Esophagus muscularis mucosa (tissue), 4 donors: Measurements from ENCODE around the gene CD14. TPM values are rescaled to one million over a fixed set of nuclear protein-coding genes. Genes with fewer than 3 reads are reported as not detected.
A peak's percentile ranks its signal among the peaks of the same experiment; 100 is the strongest.

Experiments
- DNase-seq: peaks from one replicate; pipeline ENCODE4 v3.0.0-alpha.2; 2017; ENCODE audit errors: extremely low spot score
- H3K27ac ChIP-seq, 4 donors: fragments of 200-600 bp; sonication (generic); replicated peaks in 1 of 4; 1 replicate in 3 of 4; 2 replicates in 1 of 4; pipeline ENCODE4 v1.5.1; 2016 to 2019; ENCODE audit warnings: mild to moderate bottlenecking in 1 of 4
- H3K27me3 ChIP-seq, 4 donors: fragments of 200-600 bp; sonication (generic); one replicate each; pipeline versions ENCODE4 v1.5.1 to v1.6.0; 2016 to 2019
- H3K36me3 ChIP-seq, 4 donors: fragments of 200-600 bp; sonication (generic); one replicate each; pipeline ENCODE4 v1.5.1; 2016 to 2019
- H3K4me1 ChIP-seq, 4 donors: fragments of 200-600 bp; sonication (generic); one replicate each; pipeline ENCODE4 v1.5.1; 2016 to 2019
- H3K4me3 ChIP-seq, 4 donors: fragments of 200-600 bp; sonication (generic); 1 replicate in 2 of 4; 2 replicates in 2 of 4; pipeline ENCODE4 v1.5.1; 2016 to 2019; ENCODE audit warnings: mild to moderate bottlenecking in 4 of 4, moderate library complexity in 1 of 4
- H3K9me3 ChIP-seq, 4 donors: fragments of 200-600 bp; sonication (generic); 1 replicate in 3 of 4; 2 replicates in 1 of 4; pipeline ENCODE4 v1.5.1; 2016 to 2019
- CTCF ChIP-seq, 3 experiments: fragments of 200-600 bp in 2 of 3; fragments of 450-650 bp in 1 of 3; sonication (generic) in 2 of 3; IDR thresholded peaks; one replicate each; pipeline ENCODE4 v1.5.1; 2017 to 2019; ENCODE audit warnings: antibody characterized with exemption in 3 of 3, mild to moderate bottlenecking in 2 of 3, moderate library complexity in 1 of 3
- EP300 ChIP-seq: sonication (generic); formaldehyde crosslinking; IDR thresholded peaks from one replicate; pipeline ENCODE4 v1.6.1; 2017; ENCODE audit warnings: antibody characterized with exemption
- POLR2A ChIP-seq: fragments of 450-650 bp; IDR thresholded peaks from one replicate; pipeline ENCODE4 v1.6.1; 2017; ENCODE audit warnings: antibody characterized with exemption, moderate library complexity, mild to moderate bottlenecking, low read depth
- POLR2AphosphoS5 ChIP-seq, 2 donors: sonication (generic); formaldehyde crosslinking; IDR thresholded peaks; one replicate each; pipeline ENCODE4 v1.6.1; 2017; ENCODE audit warnings: antibody characterized with exemption in 2 of 2
- WGBS: methylation state at CpG from one replicate; pipeline ENCODE4 v1.1.5; 2018; 5-methylcytosine and 5-hydroxymethylcytosine counted together
- intact Hi-C: fragments of 100-400 bp; cut with DNase I; formaldehyde crosslinking; loops from one replicate; pipeline ENCODE4 v1.15.1; 2023
- total RNA-seq, 4 donors: library from RNA; depleted of rRNA; stranded (reverse); fragments of >200 nt; gene quantifications; one replicate each; pipeline versions ENCODE4 v1.1.0 to v1.2.1, GENCODE V29; 2016

The CD14 gene
- total RNA-seq = 100 to 1,000 TPM in 1 of 4 donors, 10 to 100 TPM in 3; 34.9 to 125 (median 56.1) TPM

- Histone ChIP-seq H3K27ac (peak within 1 kb of the TSS; percentile 71 to 82 (median 71)), H3K9me3 (no peaks in the 10 kb centered on the region), H3K4me1 (peaks cover 8 to 31% (median 24%) of the 10 kb centered on the region in 4 donors), H3K27me3 (no peaks in the 10 kb centered on the region), H3K4me3 (peak within 1 kb of the TSS; percentile 59 to 66 (median 61)), H3K36me3 (no peaks in the 10 kb centered on the region)
- intact Hi-C loops = no loop called here
- TF ChIP-seq POLR2AphosphoS5 (IDR thresholded peaks at IDR 0.05) (peak; percentile 8 to 29), EP300 (no peak)
- peak; percentile 94 for DNase-seq
- 17% methylated on average over 9 of the region's 16 CpGs for WGBS
Measured at GRCh38 chr5:140633021-140633471, at the start of gene CD14. Gene CD14 (minus strand): TSS chr5:140633175. CDS start chr5:140633071, 104 bp downstream.

GRCh38 chr5:140678993-140679392, 46.0 kb upstream of the CD14 start:
- Histone ChIP-seq H3K27me3 (no peaks in the 10 kb centered on the region), H3K36me3 (peaks cover 60 to 99% (median 94%) of the 10 kb centered on the region in 4 donors), H3K9me3 (no peaks in the 10 kb centered on the region), H3K27ac (no peak overlapping the region), H3K4me3 (no peak overlapping the region), H3K4me1 (no peaks in the 10 kb centered on the region)
- TF ChIP-seq POLR2AphosphoS5 (IDR thresholded peaks at IDR 0.05) (no peak), EP300 (no peak), POLR2A (no peak), CTCF (IDR thresholded peaks at IDR 0.05) (no peak)
- DNase-seq = no peak
- intact Hi-C loops = no loop called here
- 97% methylated on average over 7 of the region's 7 CpGs for whole genome bisulfite sequencing

GRCh38 chr5:140677947-140678346, 45.0 kb upstream of the CD14 start:
- Histone ChIP-seq H3K9me3 (no peaks in the 10 kb centered on the region), H3K27ac (no peak overlapping the region), H3K36me3 (peaks cover 66 to 98% (median 94%) of the 10 kb centered on the region in 4 donors), H3K4me1 (peaks cover 0 to under 1% (median under 1%) of the 10 kb centered on the region in 4 donors), H3K4me3 (no peak overlapping the region), H3K27me3 (no peaks in the 10 kb centered on the region)
- intact Hi-C loops = no loop called here
- no peak for TF ChIP-seq CTCF (IDR thresholded peaks at IDR 0.05)
- TF ChIP-seq EP300 = no peak
- DNase-seq = no peak
- WGBS = 91% methylated on average over 3 of the region's 3 CpGs

GRCh38 chr5:140674629-140675028, 41.7 kb upstream of the CD14 start:
- WGBS = 97% methylated on average over 4 of the region's 4 CpGs
- Histone ChIP-seq H3K27me3 (no peaks in the 10 kb centered on the region), H3K4me1 (peaks cover 0 to 11% (median 10%) of the 10 kb centered on the region in 4 donors), H3K36me3 (peaks cover 61 to 99% (median 90%) of the 10 kb centered on the region in 4 donors), H3K27ac (no peak overlapping the region), H3K4me3 (no peak overlapping the region), H3K9me3 (no peaks in the 10 kb centered on the region)
- intact Hi-C loops = no loop called here
- DNase-seq = no peak
- TF ChIP-seq POLR2AphosphoS5 (IDR thresholded peaks at IDR 0.05) (no peak), CTCF (IDR thresholded peaks at IDR 0.05) (no peak), POLR2A (no peak), EP300 (no peak)

- intact Hi-C loops = no loop called here
- 88% methylated on average over 2 of the region's 2 CpGs for WGBS
- Histone ChIP-seq H3K4me1 (peaks cover 0 to 11% (median 10%) of the 10 kb centered on the region in 4 donors), H3K27ac (no peak overlapping the region), H3K9me3 (no peaks in the 10 kb centered on the region), H3K4me3 (no peak overlapping the region), H3K27me3 (no peaks in the 10 kb centered on the region), H3K36me3 (peaks cover 60 to 99% (median 90%) of the 10 kb centered on the region in 4 donors)
- no peak for DNase-seq
- TF ChIP-seq EP300 = no peak
- TF ChIP-seq POLR2A = no peak
- no peak for TF ChIP-seq CTCF (IDR thresholded peaks at IDR 0.05)
- no peak for TF ChIP-seq POLR2AphosphoS5 (IDR thresholded peaks at IDR 0.05)
Measured at GRCh38 chr5:140674211-140674610, 41.2 kb upstream of the CD14 start.
